ENCODE data around the gene CHMP3.

GRCh38 chr2:86523491-86523890 lies 39.8 kb downstream of the CHMP3 start:
- TF ChIP-seq CTCF (IDR thresholded peaks at IDR 0.05): no peak
- no peak for TF ChIP-seq POLR2A (IDR thresholded peaks at IDR 0.05)

All from adrenal gland (tissue), 5 donors.